Large intestine (tissue), 3 donors: ENCODE data around the gene SRRM2. TPM values are rescaled to one million over a fixed set of nuclear protein-coding genes. Genes with fewer than 3 reads are reported as not detected.

Experiments
- DNase-seq, 2 donors: peaks; one replicate each; pipeline versions ENCODE4 v3.0.0 to v3.0.0-alpha.2; 2013
- H3K27ac ChIP-seq: one replicate; pipeline ENCODE4 v1.5.1; 2013; ENCODE audit warnings: low read length
- H3K27me3 ChIP-seq: 2 replicates; pipeline ENCODE4 v1.6.1; 2013; ENCODE audit warnings: low read length; ENCODE audit not compliant: control insufficient read depth, insufficient read depth
- H3K36me3 ChIP-seq: 2 replicates; pipeline ENCODE4 v1.6.1; 2013; ENCODE audit warnings: low read length; ENCODE audit not compliant: control insufficient read depth, insufficient read depth
- H3K4me1 ChIP-seq: one replicate; pipeline ENCODE4 v1.6.1; 2013; ENCODE audit warnings: low read length; ENCODE audit not compliant: control insufficient read depth, insufficient read depth
- H3K4me3 ChIP-seq: one replicate; pipeline ENCODE4 v1.5.1; 2013; ENCODE audit warnings: low read length
- H3K9me3 ChIP-seq: one replicate; pipeline ENCODE4 v1.6.1; 2013; ENCODE audit warnings: mild to moderate bottlenecking, low read depth, low read length, moderate library complexity; ENCODE audit not compliant: control insufficient read depth
- WGBS: methylation state at CpG from one replicate; pipeline ENCODE4 v1.1.5; 2013; ENCODE audit warnings: low lambda C conversion rate; ENCODE audit not compliant: insufficient coverage; 5-methylcytosine and 5-hydroxymethylcytosine counted together
- polyA plus RNA-seq: library from polyadenylated mRNA; unstranded; fragments of 120-200 nt; gene quantifications from one replicate; pipeline ENCODE4 v1.2.1, GENCODE V29; 2013

Gene SRRM2
- polyA plus RNA-seq, 1 donor = 688 TPM

DNA sequence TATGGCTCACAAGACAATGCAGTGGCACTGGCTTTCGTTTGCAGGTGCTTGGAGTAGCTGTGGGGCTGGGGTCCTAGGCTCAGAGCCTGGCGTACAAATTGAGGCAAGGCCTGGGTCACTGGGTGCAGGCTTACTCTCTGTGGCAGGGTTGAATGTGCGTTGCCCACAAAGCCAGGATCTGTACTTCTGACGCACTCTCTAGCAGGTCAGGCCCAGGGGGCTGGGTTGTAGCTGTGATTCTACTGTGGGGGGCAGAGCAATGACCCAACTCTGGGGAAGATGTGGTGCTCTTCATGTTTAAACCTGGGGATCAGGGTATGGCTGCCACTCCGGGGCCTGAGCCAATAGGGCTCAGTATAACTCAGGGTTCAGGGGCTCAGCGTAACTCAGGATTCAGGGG, 58.2 kb downstream of the SRRM2 start:
- Histone ChIP-seq H3K4me1 (peaks cover 8% of the 10 kb centered on the region), H3K27ac (no peak overlapping the region), H3K36me3 (no peaks in the 10 kb centered on the region), H3K27me3 (no peaks in the 10 kb centered on the region), H3K9me3 (no peaks in the 10 kb centered on the region), H3K4me3 (no peak overlapping the region)
- WGBS = no CpG with 5 or more reads among the region's 6 CpGs
- no peak for DNase-seq

DNA sequence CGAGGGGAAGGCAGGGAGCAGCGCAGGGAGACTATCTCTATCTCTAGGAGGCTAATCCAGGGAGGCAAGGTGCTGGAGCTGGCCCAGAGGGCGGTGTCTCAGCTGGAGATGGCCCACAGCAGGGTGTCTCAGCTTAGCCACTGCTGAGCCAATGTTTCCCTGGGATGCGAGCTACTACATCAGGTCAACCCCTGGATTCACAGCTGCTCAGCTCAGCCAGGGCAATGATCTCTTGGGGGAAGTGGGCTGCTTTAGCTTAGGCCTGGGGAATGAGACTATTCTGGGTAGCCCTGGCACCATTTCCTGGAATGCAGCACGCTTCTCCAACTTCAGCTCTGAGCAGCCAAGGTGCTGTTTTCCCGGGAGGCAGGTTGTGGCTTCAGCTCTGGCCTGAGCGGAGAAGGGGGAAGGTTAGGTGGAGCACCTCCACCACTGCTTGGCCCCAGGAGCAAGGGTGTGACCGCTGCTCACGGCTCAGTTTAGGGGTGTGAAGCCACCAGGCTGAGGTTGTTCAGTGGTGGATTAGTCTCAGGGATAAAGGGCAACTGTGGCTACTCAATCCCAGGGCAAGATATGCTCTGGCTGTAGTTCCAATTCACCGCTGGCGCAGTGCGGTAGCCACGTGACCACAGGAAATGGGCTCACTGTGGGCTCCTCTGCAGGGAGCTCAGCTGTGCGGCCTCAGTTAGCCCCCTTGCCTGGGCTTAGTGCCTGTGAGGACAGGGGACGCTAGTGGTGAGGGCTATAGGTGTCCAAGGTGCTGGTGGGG, 59.4 kb downstream of the SRRM2 start:
- H3K27ac ChIP-seq = no peak overlapping the region
- H3K27me3 ChIP-seq = no peaks in the 10 kb centered on the region
- H3K9me3 ChIP-seq = no peaks in the 10 kb centered on the region
- no peaks in the 10 kb centered on the region for H3K36me3 ChIP-seq
- WGBS = no CpG with 5 or more reads among the region's 15 CpGs
- no peak overlapping the region for H3K4me3 ChIP-seq
- DNase-seq = no peak
- H3K4me1 ChIP-seq = peaks cover 11% of the 10 kb centered on the region

GRCh38 chr16:2813771-2814221, 61.4 kb downstream of the SRRM2 start:
- H3K4me1 ChIP-seq = peaks cover 11% of the 10 kb centered on the region
- no peaks in the 10 kb centered on the region for H3K27me3 ChIP-seq
- no peaks in the 10 kb centered on the region for H3K36me3 ChIP-seq
- DNase-seq = no peak
- no peak overlapping the region for H3K27ac ChIP-seq
- WGBS = no CpG with 5 or more reads among the region's 7 CpGs
- no peak overlapping the region for H3K4me3 ChIP-seq
- H3K9me3 ChIP-seq = no peaks in the 10 kb centered on the region

GRCh38 chr16:2814551-2815298, 62.3 kb downstream of the SRRM2 start:
- DNase-seq = no peak
- no peak overlapping the region for H3K4me3 ChIP-seq
- no CpG with 5 or more reads among the region's 20 CpGs for whole genome bisulfite sequencing
- H3K9me3 ChIP-seq = no peaks in the 10 kb centered on the region
- peaks cover 11% of the 10 kb centered on the region for H3K4me1 ChIP-seq
- H3K27ac ChIP-seq = no peak overlapping the region
- no peaks in the 10 kb centered on the region for H3K27me3 ChIP-seq
- no peaks in the 10 kb centered on the region for H3K36me3 ChIP-seq

GRCh38 chr16:2815299-2815771, 62.9 kb downstream of the SRRM2 start:
- peaks cover 11% of the 10 kb centered on the region for H3K4me1 ChIP-seq
- no CpG with 5 or more reads among the region's 10 CpGs for WGBS
- H3K36me3 ChIP-seq = no peaks in the 10 kb centered on the region
- peak; percentile 37 to 65 for DNase-seq
- H3K9me3 ChIP-seq = no peaks in the 10 kb centered on the region
- H3K27me3 ChIP-seq = no peaks in the 10 kb centered on the region
- H3K27ac ChIP-seq = no peak overlapping the region
- H3K4me3 ChIP-seq = no peak overlapping the region

- no peaks in the 10 kb centered on the region for H3K27me3 ChIP-seq
- no peaks in the 10 kb centered on the region for H3K9me3 ChIP-seq
- H3K4me3 ChIP-seq = no peak within 1 kb of the TSS
- no CpG with 5 or more reads among the region's 28 CpGs for WGBS
- H3K4me1 ChIP-seq = peaks cover 11% of the 10 kb centered on the region
- no peaks in the 10 kb centered on the region for H3K36me3 ChIP-seq
- H3K27ac ChIP-seq = no peak within 1 kb of the TSS
- DNase-seq = no peak
Measured at GRCh38 chr16:2816751-2817339, 64.4 kb downstream of the SRRM2 start, which contains the start of gene PRSS21. TSS of gene PRSS21 (plus strand) at chr16:2817237. CDS start at chr16:2817269, 32 bp downstream.

DNA sequence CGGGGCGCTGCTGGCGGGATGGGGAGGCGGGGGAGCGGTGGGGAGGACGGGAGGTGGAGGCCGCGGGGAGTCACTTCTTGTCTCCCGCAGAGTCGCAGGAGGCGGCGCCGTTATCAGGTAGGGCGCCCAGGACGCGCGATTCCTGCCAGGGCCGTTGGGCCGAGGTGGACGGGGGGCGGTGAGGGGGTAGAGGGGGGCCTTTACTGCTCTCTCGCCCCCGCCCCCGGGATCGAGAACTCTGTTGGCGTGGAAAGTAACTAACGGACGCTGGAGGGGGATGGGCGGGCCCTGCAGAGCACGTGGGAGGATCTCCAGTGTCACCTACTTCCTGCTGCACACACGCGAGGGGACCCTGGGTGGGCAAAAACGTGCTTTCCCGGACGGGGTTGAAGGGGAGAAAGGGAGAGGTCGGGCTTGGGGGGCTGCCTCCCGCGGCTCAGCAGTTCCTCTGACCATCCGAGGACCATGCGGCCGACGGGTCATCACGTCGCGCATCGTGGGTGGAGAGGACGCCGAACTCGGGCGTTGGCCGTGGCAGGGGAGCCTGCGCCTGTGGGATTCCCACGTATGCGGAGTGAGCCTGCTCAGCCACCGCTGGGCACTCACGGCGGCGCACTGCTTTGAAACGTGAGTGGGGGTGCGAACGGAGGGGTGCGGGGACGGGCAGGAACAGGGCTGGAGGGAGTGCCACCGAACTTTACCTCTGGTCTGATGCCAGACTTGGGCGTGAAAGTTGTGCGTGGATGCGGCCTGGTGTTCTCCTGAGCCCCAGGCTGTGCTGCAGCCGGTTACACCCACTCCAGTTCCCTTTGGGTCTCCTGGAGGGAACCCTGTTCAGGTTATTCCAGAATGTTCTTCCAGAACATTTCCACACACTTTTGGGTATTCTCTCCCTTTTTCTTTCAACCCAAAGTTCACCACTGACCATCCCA, 65.2 kb downstream of the SRRM2 start:
- H3K36me3 ChIP-seq = no peaks in the 10 kb centered on the region
- WGBS = 88% methylated on average over 5 of the region's 68 CpGs
- no peaks in the 10 kb centered on the region for H3K9me3 ChIP-seq
- DNase-seq = no peak
- peaks cover 11% of the 10 kb centered on the region for H3K4me1 ChIP-seq
- H3K4me3 ChIP-seq = no peak overlapping the region
- H3K27me3 ChIP-seq = no peaks in the 10 kb centered on the region
- no peak overlapping the region for H3K27ac ChIP-seq

DNA sequence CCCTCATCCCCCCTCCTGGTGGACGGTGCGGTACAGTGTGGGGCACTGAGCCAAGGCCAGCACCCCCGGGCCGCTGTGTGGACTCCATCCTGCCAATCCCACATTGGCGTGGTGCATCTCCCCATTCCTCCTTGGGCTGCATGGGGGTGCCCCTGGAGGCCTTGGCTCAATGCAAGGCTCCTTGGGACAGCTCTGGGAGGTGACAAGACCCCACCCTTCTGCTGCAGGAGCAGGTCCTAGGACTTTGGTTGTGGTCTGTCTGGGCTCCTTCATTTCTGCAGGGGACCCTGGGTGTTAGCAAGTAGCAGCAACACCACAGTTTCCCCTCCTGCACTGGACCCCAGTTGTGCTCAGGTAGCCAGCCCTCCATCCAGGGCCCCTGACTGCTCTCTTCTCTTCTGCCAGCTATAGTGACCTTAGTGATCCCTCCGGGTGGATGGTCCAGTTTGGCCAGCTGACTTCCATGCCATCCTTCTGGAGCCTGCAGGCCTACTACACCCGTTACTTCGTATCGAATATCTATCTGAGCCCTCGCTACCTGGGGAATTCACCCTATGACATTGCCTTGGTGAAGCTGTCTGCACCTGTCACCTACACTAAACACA, 65.9 kb downstream of the SRRM2 start:
- H3K4me3 ChIP-seq = no peak overlapping the region
- DNase-seq = no peak
- H3K27ac ChIP-seq = no peak overlapping the region
- H3K4me1 ChIP-seq = peaks cover 11% of the 10 kb centered on the region
- no CpG with 5 or more reads among the region's 10 CpGs for WGBS
- no peaks in the 10 kb centered on the region for H3K36me3 ChIP-seq
- no peaks in the 10 kb centered on the region for H3K27me3 ChIP-seq
- no peaks in the 10 kb centered on the region for H3K9me3 ChIP-seq

GRCh38 chr16:2819179-2819938, 66.9 kb downstream of the SRRM2 start:
- no peak overlapping the region for H3K27ac ChIP-seq
- no peak overlapping the region for H3K4me3 ChIP-seq
- no CpG with 5 or more reads among the region's 18 CpGs for WGBS
- H3K9me3 ChIP-seq = no peaks in the 10 kb centered on the region
- DNase-seq = no peak
- no peaks in the 10 kb centered on the region for H3K27me3 ChIP-seq
- H3K4me1 ChIP-seq = peaks cover 11% of the 10 kb centered on the region
- no peaks in the 10 kb centered on the region for H3K36me3 ChIP-seq
